Osteoblast (primary cell): Measurements from ENCODE around the gene B4GALT5. TPM values are rescaled to one million over a fixed set of nuclear protein-coding genes. Genes with fewer than 3 reads are reported as not detected.

Experiments used
- DNase-seq: peaks from one replicate; pipeline ENCODE4 v3.0.0; 2011; ENCODE audit warnings: low spot score, mixed read lengths; ENCODE audit not compliant: insufficient read length; ENCODE audit errors: missing footprints
- H2AFZ ChIP-seq: 2 replicates; pipeline ENCODE4 v1.6.0; 2011; ENCODE audit warnings: mild to moderate bottlenecking, low read length
- H3K27ac ChIP-seq: 2 replicates; pipeline ENCODE4 v1.5.1; 2011; ENCODE audit warnings: mild to moderate bottlenecking, low read depth, low read length, moderate library complexity
- H3K27me3 ChIP-seq: 2 replicates; pipeline ENCODE4 v1.6.0; 2012; ENCODE audit warnings: mild to moderate bottlenecking, control low read depth, inconsistent platforms, low read length, moderate library complexity; ENCODE audit not compliant: insufficient read depth
- H3K36me3 ChIP-seq: 2 replicates; pipeline ENCODE4 v1.5.1; 2011; ENCODE audit warnings: mild to moderate bottlenecking, low read length, control low read depth, moderate library complexity; ENCODE audit not compliant: insufficient read depth
- H3K4me1 ChIP-seq: 2 replicates; pipeline ENCODE4 v1.5.1; 2011; ENCODE audit warnings: mild to moderate bottlenecking, low read length, control low read depth, moderate library complexity; ENCODE audit not compliant: insufficient read depth
- H3K4me2 ChIP-seq: 2 replicates; pipeline ENCODE4 v1.6.0; 2011; ENCODE audit warnings: mild to moderate bottlenecking, low read length; ENCODE audit not compliant: insufficient read depth
- H3K4me3 ChIP-seq: fragments of 200-600 bp; sonication (generic); 3 replicates; pipeline ENCODE4 v1.5.1; 2012; ENCODE audit warnings: mild to moderate bottlenecking, low read length, inconsistent platforms; ENCODE audit not compliant: insufficient read depth
- H3K79me2 ChIP-seq: 2 replicates; pipeline ENCODE4 v1.6.0; 2012; ENCODE audit warnings: mild to moderate bottlenecking, low read length, control low read depth, inconsistent platforms; ENCODE audit not compliant: insufficient read depth
- H3K9me3 ChIP-seq: 2 replicates; pipeline ENCODE4 v1.5.1; 2011; ENCODE audit warnings: low read depth, low read length, control low read depth
- H4K20me1 ChIP-seq: 2 replicates; pipeline ENCODE4 v1.6.0; 2012; ENCODE audit warnings: mild to moderate bottlenecking, low read length, control low read depth; ENCODE audit not compliant: insufficient read depth
- CTCF ChIP-seq: IDR thresholded peaks from 2 replicates; pipeline ENCODE4 v1.5.1; 2011; ENCODE audit warnings: mild to moderate bottlenecking, low read depth, low read length, moderate library complexity; ENCODE audit errors: extremely low read depth
- total RNA-seq: library from RNA; depleted of rRNA; stranded (reverse); fragments of >200 nt; gene quantifications from 2 replicates; pipeline ENCODE4 v1.2.3, GENCODE V29; 2012

Gene B4GALT5
- total RNA-seq, 1 donor, result 35.8 TPM

- H3K27ac ChIP-seq, result no peak overlapping the region
- peaks cover 49% of the 10 kb centered on the region for H4K20me1 ChIP-seq
- TF ChIP-seq CTCF, result no peak
- DNase-seq, result no peak
- no peak overlapping the region for H3K4me2 ChIP-seq
- H3K4me3 ChIP-seq, result no peak overlapping the region
- H3K4me1 ChIP-seq, result peaks cover 40% of the 10 kb centered on the region
- H3K27me3 ChIP-seq, result no peaks in the 10 kb centered on the region
- no peaks in the 10 kb centered on the region for H3K36me3 ChIP-seq
- H2AFZ ChIP-seq, result no peak overlapping the region
- H3K79me2 ChIP-seq, result peaks cover 94% of the 10 kb centered on the region
- H3K9me3 ChIP-seq, result no peaks in the 10 kb centered on the region
These were observed 17.1 kb downstream of the B4GALT5 start for GRCh38 chr20:49696594-49696993.

- H3K4me3 ChIP-seq, result no peak overlapping the region
- H3K79me2 ChIP-seq, result peaks cover 95% of the 10 kb centered on the region
- H3K4me1 ChIP-seq, result peaks cover 35% of the 10 kb centered on the region
- H3K27ac ChIP-seq, result no peak overlapping the region
- no peak overlapping the region for H2AFZ ChIP-seq
- no peaks in the 10 kb centered on the region for H3K36me3 ChIP-seq
- no peak for TF ChIP-seq CTCF
- DNase-seq, result no peak
- peaks cover 52% of the 10 kb centered on the region for H4K20me1 ChIP-seq
- no peaks in the 10 kb centered on the region for H3K27me3 ChIP-seq
- H3K4me2 ChIP-seq, result no peak overlapping the region
- H3K9me3 ChIP-seq, result no peaks in the 10 kb centered on the region
These were observed 17.8 kb downstream of the B4GALT5 start for GRCh38 chr20:49695830-49696229.

GRCh38 chr20:49694450-49695071, 19.1 kb downstream of the B4GALT5 start:
- Histone ChIP-seq H3K36me3 (no peaks in the 10 kb centered on the region), H3K27ac (no peak overlapping the region), H2AFZ (no peak overlapping the region), H3K79me2 (peaks cover 99% of the 10 kb centered on the region), H3K4me2 (no peak overlapping the region), H3K9me3 (no peaks in the 10 kb centered on the region), H4K20me1 (peaks cover 49% of the 10 kb centered on the region), H3K27me3 (no peaks in the 10 kb centered on the region), H3K4me3 (no peak overlapping the region), H3K4me1 (peaks cover 23% of the 10 kb centered on the region)
- TF ChIP-seq CTCF, result no peak
- DNase-seq, result no peak

- Histone ChIP-seq H3K4me1 (peaks cover 13% of the 10 kb centered on the region), H3K27me3 (no peaks in the 10 kb centered on the region), H3K4me3 (no peak overlapping the region), H3K9me3 (no peaks in the 10 kb centered on the region), H3K4me2 (no peak overlapping the region), H3K36me3 (no peaks in the 10 kb centered on the region), H3K27ac (no peak overlapping the region), H4K20me1 (peaks cover 48% of the 10 kb centered on the region), H3K79me2 (peaks cover 99% of the 10 kb centered on the region), H2AFZ (no peak overlapping the region)
- DNase-seq, result no peak
- TF ChIP-seq CTCF, result no peak
These were observed 20.1 kb downstream of the B4GALT5 start for GRCh38 chr20:49693435-49694171.
